Stimulated activated CD8-positive, alpha-beta memory T cell treated with anti-CD3 and anti-CD28 coated beads, Interleukin-4, amount 100 ng/mL, for 1 hour (primary cell): ENCODE data around the gene UBE3B.

Source experiments
- DNase-seq, 2 donors: peaks; one replicate each; pipeline ENCODE4 v3.0.0-alpha.2; 2020; ENCODE audit warnings: low read depth in 2 of 2, low spot score in 1 of 2

UBE3B gene

DNA sequence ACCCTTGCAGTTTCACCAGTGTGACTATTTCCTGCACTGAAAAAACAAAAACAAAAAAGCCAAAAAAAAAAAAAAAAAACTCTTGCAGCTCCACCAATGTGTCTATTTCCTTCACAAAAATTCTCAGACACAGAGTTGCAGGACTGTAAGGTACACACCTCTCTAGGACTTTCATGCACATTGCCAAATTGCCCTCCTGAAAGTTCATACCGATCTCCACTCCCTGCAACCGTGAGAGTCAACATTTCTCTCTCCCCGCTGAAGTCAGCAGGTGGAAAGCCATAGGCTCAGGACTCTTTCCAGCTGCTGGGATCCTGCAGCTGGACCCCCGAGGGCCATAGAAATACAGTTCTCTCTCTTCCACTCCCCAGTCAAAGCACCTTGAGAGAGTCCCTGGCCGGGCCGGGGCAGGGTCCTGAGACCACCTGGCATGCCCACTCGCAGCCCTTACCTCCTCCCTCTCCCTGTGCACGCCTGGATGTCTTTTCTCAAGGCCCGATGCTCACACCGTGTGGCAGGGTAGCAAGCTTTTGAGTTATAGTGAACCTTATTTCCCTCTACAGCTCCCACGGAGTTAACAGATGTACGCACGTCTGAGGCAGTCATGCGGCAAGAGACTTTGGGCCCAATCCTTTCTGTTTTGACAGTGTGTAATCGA is 72.3 kb downstream of the UBE3B start:
- no peak for DNase-seq

DNA sequence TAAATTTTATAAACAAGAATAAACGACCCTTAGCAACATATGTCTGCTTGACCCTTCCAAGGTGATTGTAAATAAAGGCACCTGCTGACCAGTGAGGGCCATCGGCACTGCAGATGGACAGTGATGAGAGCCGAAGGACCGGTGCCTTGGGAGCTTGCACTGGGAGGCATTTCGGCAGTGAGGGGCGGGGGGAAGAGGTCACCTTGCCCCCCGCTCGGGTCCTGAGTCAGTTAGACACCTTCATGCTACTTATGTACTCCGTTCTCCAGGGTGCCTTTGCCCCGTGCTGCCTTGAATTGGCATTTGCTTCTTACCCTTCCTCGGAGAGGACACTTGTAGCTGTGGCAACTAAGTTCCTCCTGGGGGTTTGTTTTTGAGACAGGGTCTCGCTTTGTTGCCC is 72.8 kb downstream of the UBE3B start:
- no peak for DNase-seq

DNA sequence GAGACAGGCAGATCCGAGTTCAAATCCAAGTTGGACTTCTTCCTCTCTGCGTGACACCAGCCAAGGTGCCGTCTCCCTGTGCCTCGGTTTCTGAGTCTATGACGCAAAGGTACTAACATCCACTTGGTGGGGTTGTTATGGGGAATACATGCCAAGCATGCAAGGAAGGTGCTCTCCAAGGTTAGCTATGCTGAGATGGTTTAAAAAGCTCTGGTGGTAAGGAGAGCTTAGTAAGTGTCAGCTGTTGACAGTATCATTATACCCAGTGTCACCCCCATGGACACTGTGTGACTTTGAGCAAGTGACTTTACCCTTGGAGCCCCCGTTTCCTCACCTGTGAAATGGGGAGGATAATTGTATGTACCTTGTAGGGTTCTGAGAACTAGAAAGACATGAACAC is 73.7 kb downstream of the UBE3B start:
- no peak for DNase-seq

DNA sequence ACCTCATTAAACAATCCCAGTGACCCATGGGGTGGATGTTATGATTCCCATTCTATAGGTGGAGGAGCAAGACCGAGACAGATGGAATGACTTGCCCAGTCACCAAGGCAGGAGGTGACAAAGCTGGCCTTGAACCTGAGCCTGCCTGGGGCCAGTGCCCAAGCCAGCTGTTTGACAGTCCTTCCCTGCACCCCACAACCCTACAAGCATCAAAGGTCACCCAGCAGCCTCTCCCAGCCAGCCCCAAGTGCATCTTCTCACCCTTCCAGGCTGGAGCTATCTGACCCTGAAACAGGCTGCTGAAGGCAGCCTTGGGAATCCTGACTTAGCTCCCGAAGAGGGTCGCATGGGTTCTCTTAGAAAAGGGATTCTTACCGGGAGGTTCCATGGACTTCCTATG is 75.5 kb downstream of the UBE3B start:
- DNase-seq = no peak

DNA sequence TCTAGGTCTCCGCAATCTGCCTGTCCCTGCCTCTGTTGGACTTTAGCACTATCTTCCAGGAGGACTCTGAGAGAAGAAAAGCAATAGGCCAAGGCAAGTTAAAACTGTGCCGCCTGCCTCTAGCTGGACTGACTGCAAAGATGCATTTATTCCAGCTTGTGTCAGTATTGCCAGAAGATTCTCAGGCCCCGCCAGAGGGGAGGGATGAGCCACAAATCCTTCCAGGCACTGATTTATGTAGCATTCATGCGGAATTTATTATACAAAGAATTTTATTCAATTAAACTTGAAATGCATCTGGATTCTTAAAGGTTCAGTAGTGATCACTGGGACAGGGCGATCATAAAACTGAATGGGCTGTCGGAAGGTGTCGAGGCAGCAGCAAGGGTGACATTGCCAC is 76.0 kb downstream of the UBE3B start:
- no peak for DNase-seq

DNA sequence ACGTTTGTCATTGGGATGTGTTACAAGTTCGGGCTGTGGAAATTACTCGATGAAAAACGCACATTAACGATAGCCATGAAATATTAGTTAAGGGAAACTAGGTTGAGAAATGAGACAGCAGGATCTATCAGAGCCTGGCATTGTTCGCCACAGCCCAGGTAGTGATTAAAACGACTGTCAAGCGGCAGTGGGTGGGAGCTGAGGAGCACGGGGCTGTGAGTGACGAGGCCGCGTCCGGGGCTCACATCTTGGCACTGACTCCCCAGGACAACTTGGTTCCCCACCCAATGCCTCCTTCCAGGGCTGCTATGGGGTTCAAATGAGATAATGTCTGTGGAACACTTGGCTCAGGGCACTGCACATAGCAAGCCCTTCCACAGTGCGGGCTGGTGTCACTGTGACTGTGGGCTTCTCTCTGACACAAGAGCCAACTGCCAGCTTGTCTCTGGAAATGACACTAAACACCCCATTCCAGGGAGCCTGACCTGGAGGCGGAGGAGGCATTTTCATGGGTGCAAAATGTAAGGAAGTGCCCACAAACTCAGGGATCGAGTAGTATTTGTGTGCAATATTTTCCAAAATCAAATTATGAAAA is 76.6 kb downstream of the UBE3B start:
- DNase-seq = no peak

DNA sequence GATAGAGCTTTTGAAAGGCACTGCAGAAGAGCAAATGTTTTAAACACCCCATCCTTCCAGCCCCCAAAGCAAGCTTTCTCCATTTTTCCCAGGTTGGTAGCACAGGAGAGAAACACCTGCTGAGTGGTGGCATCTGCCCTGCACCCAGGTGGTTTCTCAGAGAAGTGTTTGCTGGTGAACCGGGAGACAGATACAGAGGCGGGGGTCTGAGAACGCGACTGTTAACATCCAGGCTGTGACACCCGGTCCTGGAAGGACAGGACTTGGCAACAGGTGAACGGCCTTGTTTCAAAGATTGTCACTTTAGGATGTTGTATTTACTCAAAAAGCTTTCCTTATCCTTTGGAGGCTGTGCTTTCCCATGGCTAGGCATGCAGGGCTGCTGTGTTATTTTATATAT is 77.3 kb downstream of the UBE3B start:
- DNase-seq = no peak

DNA sequence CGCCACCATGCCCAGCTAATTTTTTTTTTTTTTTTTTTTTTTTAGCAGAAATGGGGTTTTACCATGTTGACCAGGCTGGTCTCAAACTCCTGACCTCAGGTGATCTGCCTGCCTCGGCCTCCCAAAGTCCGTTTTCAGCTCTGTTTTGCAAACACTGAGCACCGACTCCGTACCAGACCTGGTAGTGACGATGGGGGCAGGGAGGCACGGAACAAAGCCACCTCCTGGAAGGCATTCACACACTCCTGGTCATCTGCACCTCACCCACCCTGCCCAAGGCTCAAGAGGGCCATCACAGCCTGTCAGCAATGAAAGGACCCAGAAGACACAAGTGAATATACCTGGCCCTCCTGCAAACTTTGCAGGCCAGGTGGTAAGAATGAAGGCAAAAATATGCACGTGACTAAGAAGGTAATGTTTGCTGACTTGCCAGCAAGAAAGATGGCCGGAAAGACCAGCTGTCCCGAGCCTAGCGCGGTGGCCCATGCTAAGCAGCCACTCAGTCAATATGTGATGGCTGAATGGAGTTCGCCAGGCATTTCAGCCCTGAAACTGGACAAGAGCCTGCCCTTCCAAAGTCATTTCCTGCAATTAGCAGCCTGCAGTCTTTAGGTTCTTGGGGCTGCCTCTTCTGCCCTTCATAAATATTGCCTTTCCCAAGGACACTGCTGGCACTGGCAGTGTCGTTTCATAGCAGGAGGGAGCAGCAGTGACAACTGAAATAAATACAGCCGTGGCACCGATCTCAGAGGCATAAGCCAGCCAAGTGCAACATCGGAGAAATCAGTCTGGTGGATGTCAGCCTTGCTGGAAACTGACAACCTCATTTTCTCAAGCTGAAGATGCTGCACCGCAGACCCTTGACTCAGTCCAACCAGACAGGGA is 78.2 kb downstream of the UBE3B start:
- no peak for DNase-seq

DNA sequence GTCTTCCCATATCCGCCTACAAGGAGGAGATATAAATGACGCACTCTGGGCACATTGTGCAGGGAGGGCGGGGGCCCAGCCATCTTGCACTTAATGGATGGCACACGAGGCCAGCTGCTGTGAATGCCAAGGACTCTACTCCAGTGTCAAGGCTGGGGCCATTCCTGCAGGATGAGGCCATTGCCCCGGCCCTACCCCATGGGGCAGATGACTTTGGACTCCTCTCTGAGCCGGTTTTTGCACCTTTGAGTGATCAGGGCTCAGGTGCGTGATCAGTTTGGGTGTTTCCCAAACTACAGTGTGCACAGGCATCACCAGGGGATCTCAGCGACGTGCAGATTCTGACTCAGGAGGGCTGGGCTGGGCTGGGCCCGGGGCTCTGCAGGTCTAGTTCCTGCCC is 79.8 kb downstream of the UBE3B start:
- DNase-seq = no peak

DNA sequence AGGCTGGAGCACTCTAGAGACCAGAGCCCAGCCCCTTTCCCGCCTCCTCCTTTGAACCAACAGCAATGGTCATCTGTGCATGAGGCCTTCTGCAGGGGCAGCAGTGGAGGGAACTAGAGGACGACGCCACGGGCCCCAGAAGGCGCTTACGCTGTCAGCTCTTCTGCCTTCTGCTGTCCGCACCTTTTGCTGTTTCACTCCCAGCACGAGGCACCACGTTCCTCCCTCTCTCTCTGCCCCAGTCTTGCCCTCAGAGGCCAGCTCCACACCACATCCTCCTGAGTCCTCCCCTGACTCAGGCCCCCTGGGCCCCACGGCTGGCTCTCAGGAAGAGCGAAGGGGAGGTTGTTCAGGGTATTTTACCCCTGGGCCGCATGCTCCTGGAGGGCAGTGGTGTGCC is 80.4 kb downstream of the UBE3B start:
- DNase-seq = no peak

DNA sequence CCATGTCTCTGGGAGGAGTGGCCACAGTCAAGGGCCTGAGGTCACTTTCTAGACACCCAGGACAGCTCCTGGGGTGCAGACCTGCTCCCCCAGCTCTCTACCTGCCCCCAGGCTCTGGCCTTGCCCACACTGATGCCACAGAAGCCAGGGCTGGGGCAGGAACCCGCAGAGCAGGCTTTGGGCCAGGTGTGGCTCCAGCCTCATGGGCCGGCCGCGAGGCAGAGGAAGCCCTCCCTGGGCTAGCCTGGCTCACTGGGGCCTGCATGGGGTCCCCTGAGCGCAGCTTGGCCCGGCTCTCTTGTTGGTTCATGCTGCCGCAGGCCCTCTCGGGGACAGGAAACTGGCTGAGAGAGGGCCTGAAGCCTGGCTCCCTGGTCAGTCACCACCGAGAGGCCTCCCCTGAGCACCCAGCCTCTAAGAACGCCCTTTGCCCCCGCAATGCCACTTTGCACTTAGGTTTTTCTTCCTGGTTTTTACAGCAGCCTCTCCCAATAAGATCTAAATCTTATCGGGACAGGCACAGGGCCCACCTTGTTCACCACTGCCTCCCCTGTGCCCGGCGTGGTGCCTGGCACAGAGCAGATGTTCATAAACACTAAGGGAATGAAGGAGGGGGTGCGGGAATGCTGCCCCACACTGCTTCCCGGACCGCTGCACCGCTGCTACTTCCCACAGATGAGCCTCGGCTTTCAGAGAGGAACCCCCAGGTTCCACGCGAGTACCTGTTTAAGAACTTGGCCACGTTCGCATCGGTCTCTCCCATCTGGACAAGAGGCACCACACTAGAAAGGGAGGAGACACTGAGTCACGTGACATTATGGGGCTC is 81.2 kb downstream of the UBE3B start:
- no peak for DNase-seq

DNA sequence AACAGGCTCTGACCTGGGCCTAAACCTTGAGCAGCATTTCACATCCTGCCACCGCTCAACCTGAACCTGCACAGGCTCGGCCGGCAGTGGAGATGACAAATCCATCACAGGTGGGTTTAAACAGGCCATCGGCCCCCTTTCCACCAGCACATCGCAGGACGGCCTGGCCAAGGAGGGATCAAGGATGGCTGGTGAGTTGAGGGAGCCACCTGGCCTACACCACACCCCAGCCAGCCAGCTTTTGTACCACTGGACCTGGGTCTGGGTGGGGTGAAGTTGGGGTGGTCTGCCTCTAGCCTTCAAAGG is 81.7 kb downstream of the UBE3B start:
- DNase-seq = no peak

DNA sequence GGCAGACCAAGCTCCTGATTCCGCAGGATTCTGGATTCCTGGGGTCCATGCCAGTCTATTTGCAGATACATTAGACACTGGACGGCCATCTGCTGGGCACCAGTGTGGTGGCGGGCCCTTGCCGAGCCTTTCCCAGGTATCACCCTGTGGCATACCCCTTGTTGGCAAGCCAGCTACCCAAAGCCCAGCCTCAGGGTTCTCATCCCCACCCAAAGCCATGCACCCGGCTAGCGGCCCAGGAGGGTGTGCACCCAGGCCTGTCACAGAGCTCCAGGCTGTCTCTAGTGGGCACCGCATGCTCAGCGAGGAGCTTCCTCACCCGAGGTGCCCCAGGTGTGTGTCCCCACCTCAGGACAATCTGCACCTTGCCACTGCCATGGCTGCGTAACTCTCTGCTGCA is 82.2 kb downstream of the UBE3B start:
- no peak for DNase-seq

DNA sequence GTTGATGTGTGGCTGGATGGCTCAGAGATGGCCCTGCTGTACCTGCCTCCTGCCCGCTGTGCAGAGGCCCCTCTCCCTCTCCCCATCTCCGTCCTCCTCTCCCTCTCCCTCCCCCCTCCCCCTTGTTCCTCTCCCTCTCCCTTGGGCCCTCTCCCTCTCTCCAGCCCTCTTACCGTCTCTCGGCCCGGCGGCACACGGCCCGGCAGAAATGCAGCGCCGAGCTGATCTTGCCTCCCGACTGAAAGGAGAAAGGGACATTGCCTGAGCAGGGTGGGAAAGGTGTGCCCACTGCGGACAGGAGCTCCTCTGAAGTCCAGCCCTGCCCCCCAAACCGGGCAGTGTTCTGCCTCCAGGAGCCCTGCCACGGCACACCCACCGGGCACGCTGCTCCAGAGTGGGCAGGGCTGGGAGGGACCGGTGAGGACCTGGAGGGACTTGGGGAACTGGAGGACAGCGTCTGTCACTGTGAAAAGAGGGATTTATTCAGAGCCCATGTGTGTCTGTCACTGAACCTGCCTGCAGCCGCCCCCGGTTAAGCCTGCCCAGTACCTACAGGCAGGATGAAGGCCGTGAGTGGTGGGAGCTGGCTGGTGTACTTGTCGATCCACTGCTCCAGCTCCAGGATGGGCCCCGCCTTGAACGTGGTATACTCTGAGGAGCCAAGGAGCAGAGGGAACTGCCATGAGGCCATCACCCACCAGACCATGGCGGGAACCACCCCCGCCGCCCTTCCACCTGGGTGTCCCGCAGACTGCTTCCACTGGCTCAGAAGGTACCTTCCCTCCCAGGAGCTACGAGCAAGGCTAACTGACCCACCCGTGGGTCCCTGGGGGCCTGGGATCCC is 83.7 kb downstream of the UBE3B start:
- DNase-seq = no peak

DNA sequence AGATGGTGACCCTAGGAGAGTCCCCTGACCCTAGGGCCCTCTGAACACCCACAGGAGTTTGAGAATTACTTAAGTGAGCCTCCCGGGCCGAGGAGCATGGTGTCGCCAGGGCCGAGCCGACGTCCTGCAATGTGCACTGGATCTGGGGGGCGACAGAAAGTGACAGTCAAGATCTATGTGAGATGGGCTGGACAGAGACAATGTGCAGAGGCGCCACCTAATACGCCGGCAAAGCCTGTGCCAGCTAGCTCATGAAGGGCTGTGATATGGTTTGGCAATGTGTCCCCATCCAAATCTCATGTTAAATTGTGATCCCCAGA is 84.2 kb downstream of the UBE3B start:
- DNase-seq = no peak

DNA sequence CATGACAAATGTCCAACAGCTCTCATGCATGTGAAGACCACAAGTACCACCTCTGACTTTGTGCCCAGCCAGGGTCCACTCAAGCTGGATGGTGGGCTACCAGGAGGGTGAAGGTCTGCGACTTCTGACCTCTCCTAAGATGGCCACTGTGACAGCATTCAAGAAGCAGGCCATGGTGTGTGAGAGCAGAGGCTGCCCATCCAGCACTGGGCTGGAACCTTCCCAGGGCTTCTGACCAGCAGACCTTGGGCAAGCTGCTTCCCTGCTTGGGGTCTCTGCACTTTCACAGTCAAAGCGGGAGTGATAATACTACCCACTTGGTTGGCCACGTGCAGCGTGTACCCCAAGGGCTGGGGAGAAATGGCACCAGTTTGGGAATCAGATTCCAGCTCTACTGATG is 85.4 kb downstream of the UBE3B start:
- no peak for DNase-seq

DNA sequence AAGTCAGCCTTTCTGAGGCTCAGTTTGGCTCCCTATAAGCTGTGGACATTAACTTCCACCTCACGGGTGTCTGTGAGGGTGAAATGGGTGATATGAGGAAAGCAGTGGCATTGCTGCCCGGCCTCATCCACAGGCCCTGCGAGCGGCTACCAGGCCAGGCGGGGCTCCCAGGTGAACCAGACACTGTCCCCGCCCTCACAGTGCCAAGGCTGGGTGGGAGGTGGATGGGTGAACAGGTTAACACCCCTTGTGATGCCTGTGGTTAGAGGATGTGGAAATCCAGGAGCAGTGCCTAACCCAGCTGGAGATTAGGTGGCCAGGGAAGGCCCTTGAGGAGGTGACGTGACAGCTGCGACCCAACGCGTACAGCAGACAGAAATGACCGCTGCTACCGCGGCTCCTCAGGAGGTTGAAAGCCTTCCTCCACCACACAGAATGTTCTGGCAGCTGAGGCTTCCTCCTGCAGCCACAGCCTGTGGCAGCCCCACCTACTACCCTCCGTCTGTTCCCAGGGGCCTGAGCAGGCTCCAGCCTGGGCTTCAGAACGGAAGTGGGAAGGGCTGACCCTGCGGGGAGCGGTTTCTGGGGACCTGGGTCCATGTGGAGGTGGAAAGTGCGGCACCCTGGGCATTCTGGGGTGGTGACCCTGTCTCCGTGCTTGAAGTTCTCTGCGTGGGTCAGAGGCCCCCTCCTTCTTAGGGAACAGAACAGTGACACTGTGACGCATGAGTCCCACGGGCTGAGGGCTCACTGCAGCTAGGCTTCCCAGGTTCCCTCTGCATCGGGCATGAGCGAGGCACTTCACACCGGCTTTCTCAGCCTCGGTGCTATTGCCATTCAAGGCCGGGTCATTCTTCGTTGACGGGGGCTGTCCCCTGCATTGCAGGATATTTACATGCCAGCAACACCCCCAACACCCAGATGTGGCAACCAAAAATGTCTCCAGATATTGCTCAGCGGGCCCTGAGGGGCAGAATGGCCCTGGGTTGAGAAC is 86.2 kb downstream of the UBE3B start:
- DNase-seq = no peak

DNA sequence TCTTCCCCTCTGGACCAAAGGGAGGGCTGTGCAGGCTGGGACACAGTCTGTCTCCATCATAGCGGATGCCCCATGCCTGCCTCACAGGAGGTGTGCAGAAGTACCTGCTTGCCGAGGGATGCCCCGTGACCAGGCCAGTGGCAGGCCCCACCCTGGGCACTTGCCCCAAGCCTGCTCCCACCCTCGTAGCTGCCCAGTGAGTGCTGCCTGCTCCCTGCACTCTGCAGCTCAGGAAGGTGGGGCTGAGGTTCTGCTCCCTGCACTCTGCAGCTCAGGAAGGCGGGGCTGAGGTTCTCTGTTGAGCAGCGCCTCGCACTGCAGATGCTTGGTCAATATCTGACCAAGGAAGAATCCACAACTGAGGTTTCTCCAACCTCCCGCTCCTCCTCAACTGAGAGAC is 89.0 kb downstream of the UBE3B start:
- no peak for DNase-seq

DNA sequence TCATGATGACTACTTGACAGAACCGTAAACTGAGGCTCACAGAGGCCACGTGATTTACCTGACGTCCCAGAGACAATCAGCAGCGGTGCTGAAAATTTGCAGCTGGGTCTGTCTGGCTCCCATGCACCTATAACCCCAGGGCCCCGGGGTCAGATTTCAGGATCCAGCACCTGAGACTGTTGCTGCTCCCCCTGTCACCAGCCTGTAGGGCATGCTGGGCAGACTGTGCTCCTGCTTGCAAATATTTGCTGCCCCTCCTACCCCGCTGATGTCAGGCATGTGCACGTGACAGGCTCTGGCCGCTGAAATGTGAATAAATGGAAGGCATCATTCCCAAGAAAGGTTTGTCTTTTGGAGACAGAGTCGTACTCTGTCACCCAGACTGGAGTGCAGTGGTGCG is 89.9 kb downstream of the UBE3B start:
- DNase-seq = no peak

DNA sequence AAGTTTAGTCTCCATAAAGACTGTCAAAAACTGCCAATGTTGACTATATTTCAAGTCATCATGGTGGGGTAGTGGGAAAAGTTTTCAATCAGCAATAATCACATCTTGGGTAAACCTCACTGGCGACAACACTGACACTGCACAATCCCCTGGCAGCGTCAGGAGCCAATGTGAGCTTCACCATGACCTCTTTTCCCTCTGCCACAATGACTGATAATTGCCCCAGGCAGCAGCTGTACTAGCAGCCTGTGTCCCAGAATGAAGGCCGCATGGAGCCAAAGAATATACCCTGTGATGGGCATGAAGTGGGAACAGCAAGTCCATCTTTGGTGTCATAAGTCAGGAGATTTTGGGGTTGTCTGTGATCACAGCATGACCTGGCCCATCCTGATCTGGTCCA is 90.5 kb downstream of the UBE3B start:
- no peak for DNase-seq
